Vagina (tissue), 2 donors: ENCODE results near the gene PIK3C2B. TPM values are rescaled to one million over a fixed set of nuclear protein-coding genes. Genes with fewer than 3 reads are reported as not detected.
A peak's percentile ranks its signal among the peaks of the same experiment; 100 is the strongest.
"Not testable (repeated sequence)": the region's sequence is repeated elsewhere in the genome, so short reads cannot be mapped to it uniquely, and the experiment has no call there.

Source experiments
- DNase-seq, 2 donors: peaks; one replicate each; pipeline ENCODE4 v3.0.0-alpha.2; 2017; ENCODE audit errors: extremely low spot score in 2 of 2
- H3K27ac ChIP-seq: fragments of 200-600 bp; sonication (generic); one replicate; pipeline ENCODE4 v1.5.1; 2019
- H3K27me3 ChIP-seq: fragments of 200-600 bp; sonication (generic); one replicate; pipeline ENCODE4 v1.5.1; 2019
- H3K36me3 ChIP-seq, 2 donors: fragments of 200-600 bp; sonication (generic); one replicate each; pipeline ENCODE4 v1.5.1; 2017 to 2019
- H3K4me1 ChIP-seq: fragments of 200-600 bp; sonication (generic); one replicate; pipeline ENCODE4 v1.5.1; 2019
- H3K4me3 ChIP-seq, 2 donors: fragments of 200-600 bp; sonication (generic); 1 replicate in 1 of 2; 2 replicates in 1 of 2; pipeline ENCODE4 v1.5.1; 2016 to 2019
- H3K9me3 ChIP-seq: fragments of 200-600 bp; sonication (generic); one replicate; pipeline ENCODE4 v1.5.1; 2019
- CTCF ChIP-seq, 3 experiments: fragments of 450-650 bp in 2 of 3; fragments of 200-600 bp in 1 of 3; sonication (generic) in 1 of 3; IDR thresholded peaks; one replicate each; pipeline ENCODE4 v1.5.1; 2017 to 2019; ENCODE audit warnings: antibody characterized with exemption in 3 of 3, mild to moderate bottlenecking in 2 of 3, moderate library complexity in 2 of 3
- POLR2A ChIP-seq, 2 donors: fragments of 450-650 bp; IDR thresholded peaks; one replicate each; pipeline ENCODE4 v1.6.1; 2017; ENCODE audit warnings: antibody characterized with exemption in 2 of 2, mild to moderate bottlenecking in 2 of 2, moderate library complexity in 2 of 2
- POLR2AphosphoS5 ChIP-seq, 2 donors: sonication (generic); formaldehyde crosslinking; IDR thresholded peaks; one replicate each; pipeline ENCODE4 v1.9.0; 2017; ENCODE audit warnings: antibody characterized with exemption in 2 of 2, mild to moderate bottlenecking in 2 of 2, low read depth in 1 of 2; ENCODE audit not compliant: insufficient read depth in 1 of 2
- intact Hi-C: fragments of 100-400 bp; cut with DNase I; formaldehyde crosslinking; loops from one replicate; pipeline ENCODE4 v1.15.1; 2023
- total RNA-seq: library from RNA; depleted of rRNA; stranded (reverse); fragments of >200 nt; gene quantifications from one replicate; pipeline ENCODE4 v1.2.3, GENCODE V29; 2016

Gene PIK3C2B
- total RNA-seq, 1 donor from 2014 or later, result 52.1 TPM

- TF ChIP-seq POLR2AphosphoS5 (IDR thresholded peaks at IDR 0.05; ENCODE audit: insufficient read depth in 1 of 2, low read depth in 1 of 2) (no peak), POLR2A (IDR thresholded peaks at IDR 0.05) (no peak), CTCF (IDR thresholded peaks at IDR 0.05) (no peak)
- DNase-seq, result no peak
- Histone ChIP-seq H3K4me3 (no peak overlapping the region), H3K27ac (no peak overlapping the region), H3K36me3 (peaks cover 0 to 32% of the 10 kb centered on the region in 2 donors), H3K27me3 (no peaks in the 10 kb centered on the region), H3K9me3 (no peaks in the 10 kb centered on the region), H3K4me1 (peaks cover 34% of the 10 kb centered on the region)
- intact Hi-C loops, result no loop called here
These were observed 29.1 kb upstream of the PIK3C2B start for GRCh38 chr1:204523605-204524215.

- H3K27ac ChIP-seq, DNase-seq, H3K9me3 ChIP-seq, H3K4me3 ChIP-seq, H3K27me3 ChIP-seq, intact Hi-C loops: not testable (repeated sequence)
- peaks cover 0 to 15% of the 10 kb centered on the region in 2 donors for H3K36me3 ChIP-seq
- H3K4me1 ChIP-seq, result peaks cover 50% of the 10 kb centered on the region
These were observed 27.4 kb upstream of the PIK3C2B start for GRCh38 chr1:204521941-204522521.

DNA sequence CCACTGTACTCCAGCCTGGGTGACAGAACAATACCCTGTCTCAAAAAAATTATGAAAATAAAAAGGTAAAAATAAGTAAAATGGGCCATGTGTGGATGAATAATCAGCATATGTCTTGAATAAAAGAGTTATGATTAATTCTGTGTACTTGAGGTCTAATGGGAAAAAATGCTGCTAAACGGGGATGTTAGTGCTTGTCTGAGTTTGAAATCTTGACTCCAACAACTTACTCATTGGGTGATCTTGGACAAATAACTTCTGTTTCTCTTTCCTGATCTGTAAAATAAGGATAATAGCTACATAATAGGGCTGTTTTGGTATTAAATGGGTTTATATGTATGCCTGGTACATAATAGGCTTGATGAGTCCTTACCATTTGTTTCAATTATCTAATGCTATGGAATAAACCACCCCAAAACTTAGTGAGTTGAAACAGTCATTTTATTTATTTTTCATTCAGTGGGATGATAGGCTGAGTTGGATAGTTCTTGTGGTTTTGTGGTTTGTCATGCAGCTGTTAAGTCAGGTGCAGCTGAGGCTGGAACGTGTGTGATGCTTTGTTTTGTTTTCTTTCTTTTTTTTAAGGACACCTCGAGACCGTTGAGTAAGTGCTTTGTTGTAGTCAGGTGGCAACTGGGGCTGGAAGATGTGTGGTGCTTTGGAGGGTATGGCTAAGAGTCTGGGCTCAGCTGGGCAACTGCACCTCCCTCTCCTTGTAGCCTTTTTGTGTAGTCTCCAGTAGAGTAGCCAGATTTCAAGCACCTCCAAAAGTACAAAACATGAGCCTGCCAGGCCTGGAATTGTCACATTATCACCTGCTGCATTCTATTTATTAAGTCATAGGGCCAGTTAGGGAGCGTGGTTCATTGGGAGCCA is 26.5 kb upstream of the PIK3C2B start:
- H3K27me3 ChIP-seq, result no peaks in the 10 kb centered on the region
- no peak overlapping the region for H3K4me3 ChIP-seq
- intact Hi-C loops, result no loop called here
- no peak overlapping the region for H3K27ac ChIP-seq
- no peak for DNase-seq
- H3K36me3 ChIP-seq, result peaks cover 0 to 6% of the 10 kb centered on the region in 2 donors
- H3K4me1 ChIP-seq, result peaks cover 53% of the 10 kb centered on the region
- TF ChIP-seq POLR2AphosphoS5 (IDR thresholded peaks at IDR 0.05; ENCODE audit: insufficient read depth in 1 of 2, low read depth in 1 of 2) (no peak), POLR2A (IDR thresholded peaks at IDR 0.05) (no peak), CTCF (IDR thresholded peaks at IDR 0.05) (no peak)
- H3K9me3 ChIP-seq, result no peaks in the 10 kb centered on the region

GRCh38 chr1:204517382-204517781 is 22.8 kb upstream of the PIK3C2B start:
- intact Hi-C loops, H3K36me3 ChIP-seq, H3K9me3 ChIP-seq, H3K27me3 ChIP-seq, H3K27ac ChIP-seq, DNase-seq: not testable (repeated sequence)
- Histone ChIP-seq H3K4me1 (peaks cover 46% of the 10 kb centered on the region), H3K4me3 (peak overlapping the region; percentile 68)

- TF ChIP-seq POLR2A (IDR thresholded peaks at IDR 0.05) (peak in 1 of 2 donors; percentile 44), CTCF (IDR thresholded peaks at IDR 0.05) (no peak), POLR2AphosphoS5 (IDR thresholded peaks at IDR 0.05; ENCODE audit: insufficient read depth in 1 of 2, low read depth in 1 of 2) (peak; percentile 96 to 97)
- Histone ChIP-seq H3K36me3 (no peaks in the 10 kb centered on the region), H3K27ac (peak within 1 kb of the TSS; percentile 87), H3K4me3 (peak within 1 kb of the TSS; percentile 68), H3K9me3 (no peaks in the 10 kb centered on the region), H3K27me3 (no peaks in the 10 kb centered on the region), H3K4me1 (peaks cover 40% of the 10 kb centered on the region)
- intact Hi-C loops, result no loop called here
- DNase-seq, result peak in 1 of 2 donors; percentile 94
These were observed 21.7 kb upstream of the PIK3C2B start, which contains the start of gene MDM4 for GRCh38 chr1:204516180-204516879. Gene MDM4 (plus strand): TSS chr1:204516406. CDS start chr1:204525519, 9,113 bp downstream.
